IMR-90 (cell line): Measurements from ENCODE around the gene PARP3. TPM values are rescaled to one million over a fixed set of nuclear protein-coding genes. Genes with fewer than 3 reads are reported as not detected.

Experiments
- ATAC-seq: fragments of 200-7000 bp; cut with Tn5 transposase; 2 replicates; pipeline ENCODE4 v1.9.1; 2020; ENCODE audit warnings: low read depth, mild to moderate bottlenecking, moderate library complexity
- BruUV-seq: library from RNA; stranded (reverse); fragments of 400-500 nt; replicated peaks from 2 replicates; lab custom pipeline; 2021; lab: Mats Ljungman, UMichigan
- CTCF ChIA-PET: fragments of 300-600 bp; formaldehyde crosslinking; extraction: SDS; loops from one replicate; lab custom pipeline; 2021; ENCODE audit warnings: antibody characterized with exemption; lab: Yijun Ruan, JAX
- POLR2A ChIA-PET: fragments of 300-600 bp; sonication (Branson Sonifier 250); formaldehyde crosslinking; loops from one replicate; lab custom pipeline; 2022; ENCODE audit warnings: antibody characterized with exemption; ENCODE audit not compliant: unreplicated experiment; lab: Charles Lee
- DNase-seq: peaks from one replicate; pipeline ENCODE4 v3.0.0; 2013
- H2AFZ ChIP-seq: replicated peaks from 2 replicates; pipeline ENCODE3; 2013; ENCODE audit warnings: low read length, mild to moderate bottlenecking; ENCODE audit not compliant: poor library complexity
- H2AK5ac ChIP-seq: 2 replicates; pipeline ENCODE4 v1.6.1; 2013; ENCODE audit warnings: low read depth, low read length, inconsistent platforms
- H2AK9ac ChIP-seq: replicated peaks from 2 replicates; pipeline ENCODE3; 2013; ENCODE audit warnings: mild to moderate bottlenecking, low read depth, low read length, moderate library complexity; ENCODE audit not compliant: poor library complexity
- H2BK120ac ChIP-seq: 2 replicates; pipeline ENCODE4 v1.6.1; 2013; ENCODE audit warnings: low read depth, low read length, inconsistent platforms
- H2BK15ac ChIP-seq: 3 replicates; pipeline ENCODE4 v1.6.1; 2013; ENCODE audit warnings: low read depth, low read length, inconsistent platforms
- H2BK20ac ChIP-seq: 2 replicates; pipeline ENCODE4 v1.6.1; 2013; ENCODE audit warnings: low read depth, mild to moderate bottlenecking, inconsistent platforms, low read length, moderate library complexity
- H2BK5ac ChIP-seq: 2 replicates; pipeline ENCODE4 v1.6.1; 2013; ENCODE audit warnings: mild to moderate bottlenecking, low read depth, low read length, inconsistent platforms; ENCODE audit not compliant: poor library complexity, severe bottlenecking
- H3K14ac ChIP-seq: replicated peaks from 2 replicates; pipeline ENCODE4 v1.6.1; 2013; ENCODE audit warnings: low read depth, low read length, inconsistent platforms
- H3K18ac ChIP-seq: 2 replicates; pipeline ENCODE4 v1.6.1; 2013; ENCODE audit warnings: low read depth, low read length, control low read depth
- H3K23ac ChIP-seq: 2 replicates; pipeline ENCODE4 v1.6.1; 2013; ENCODE audit warnings: low read depth, low read length, inconsistent platforms
- H3K27ac ChIP-seq: 2 replicates; pipeline ENCODE4 v1.5.1; 2013; ENCODE audit warnings: mild to moderate bottlenecking, control low read depth, low read length; ENCODE audit not compliant: insufficient read depth
- H3K27me3 ChIP-seq: 2 replicates; pipeline ENCODE4 v1.6.1; 2013; ENCODE audit warnings: low read length; ENCODE audit not compliant: control insufficient read depth, insufficient read depth
- H3K36me3 ChIP-seq: 2 replicates; pipeline ENCODE4 v1.6.1; 2013; ENCODE audit warnings: low read length, mixed read lengths; ENCODE audit not compliant: control insufficient read depth, insufficient read depth
- H3K4ac ChIP-seq: 2 replicates; pipeline ENCODE4 v1.6.1; 2013; ENCODE audit warnings: low read depth, low read length, inconsistent platforms
- H3K4me1 ChIP-seq: 2 replicates; pipeline ENCODE4 v1.6.1; 2013; ENCODE audit warnings: low read length, mixed read lengths; ENCODE audit not compliant: control insufficient read depth, insufficient read depth
- H3K4me2 ChIP-seq: 2 replicates; pipeline ENCODE4 v1.6.1; 2013; ENCODE audit warnings: low read depth, mild to moderate bottlenecking, control low read depth, low read length, moderate library complexity
- H3K4me3 ChIP-seq: 2 replicates; pipeline ENCODE4 v1.5.1; 2013; ENCODE audit warnings: low read depth, mild to moderate bottlenecking, control low read depth, low read length, moderate library complexity; ENCODE audit not compliant: insufficient read depth
- H3K56ac ChIP-seq: 2 replicates; pipeline ENCODE4 v1.6.1; 2013; ENCODE audit warnings: low read length, inconsistent platforms; ENCODE audit not compliant: insufficient read depth; ENCODE audit errors: extremely low read depth
- H3K79me1 ChIP-seq, 2 experiments: 2 replicates each; pipeline ENCODE4 v1.6.1; 2013; ENCODE audit warnings: low read length in 2 of 2, inconsistent platforms in 1 of 2, low read depth in 1 of 2
- H3K9ac ChIP-seq: 2 replicates; pipeline ENCODE4 v1.6.1; 2013; ENCODE audit warnings: low read depth, low read length, control low read depth
- H3K9me1 ChIP-seq: 2 replicates; pipeline ENCODE4 v1.6.1; 2013; ENCODE audit warnings: low read length, inconsistent platforms; ENCODE audit not compliant: insufficient read depth
- H3K9me3 ChIP-seq: 2 replicates; pipeline ENCODE4 v1.6.1; 2013; ENCODE audit warnings: low read length; ENCODE audit not compliant: control insufficient read depth, insufficient read depth
- H4K20me1 ChIP-seq: 2 replicates; pipeline ENCODE4 v1.6.1; 2013; ENCODE audit warnings: low read length, inconsistent platforms; ENCODE audit not compliant: insufficient read depth
- H4K5ac ChIP-seq: 2 replicates; pipeline ENCODE4 v1.6.1; 2013; ENCODE audit warnings: mild to moderate bottlenecking, low read depth, low read length, control low read depth
- H4K8ac ChIP-seq, 2 experiments: 2 replicates each; pipeline ENCODE4 v1.6.1; 2013; ENCODE audit warnings: low read depth in 2 of 2, low read length in 2 of 2, control low read depth in 1 of 2, inconsistent platforms in 1 of 2
- H4K91ac ChIP-seq: 2 replicates; pipeline ENCODE4 v1.6.1; 2013; ENCODE audit warnings: low read depth, low read length, inconsistent platforms; ENCODE audit not compliant: insufficient read depth
- BHLHE40 ChIP-seq: fragments of 150-350 bp; IDR thresholded peaks from 2 replicates; pipeline ENCODE4 v1.6.1; 2016; ENCODE audit warnings: mild to moderate bottlenecking, low read depth, low read length
- CEBPB ChIP-seq: IDR thresholded peaks from 2 replicates; pipeline ENCODE4 v1.6.1; 2012; ENCODE audit warnings: low read depth, low read length, improper control_type of control experiment
- CHD1 ChIP-seq: IDR thresholded peaks from 2 replicates; pipeline ENCODE4 v1.6.1; 2012; ENCODE audit warnings: low read depth, low read length, improper control_type of control experiment
- CTCF ChIP-seq: conservative IDR thresholded peaks from 2 replicates; pipeline ENCODE4 v1.5.1; 2012; ENCODE audit warnings: mild to moderate bottlenecking, low read depth, low read length, improper control_type of control experiment
- ELK1 ChIP-seq: fragments of 150-350 bp; IDR thresholded peaks from 2 replicates; pipeline ENCODE4 v1.6.1; 2016; ENCODE audit warnings: low read depth, mild to moderate bottlenecking, low read length, moderate library complexity, borderline replicate concordance
- FOS ChIP-seq: fragments of 150-350 bp; IDR thresholded peaks from 2 replicates; pipeline ENCODE4 v1.6.1; 2016; ENCODE audit warnings: low read depth, low read length
- MAFK ChIP-seq: IDR thresholded peaks from 2 replicates; pipeline ENCODE4 v1.6.1; 2012; ENCODE audit warnings: low read depth, low read length, improper control_type of control experiment
- MAZ ChIP-seq: IDR thresholded peaks from 2 replicates; pipeline ENCODE4 v1.6.1; 2012; ENCODE audit warnings: low read depth, mild to moderate bottlenecking, low read length, improper control_type of control experiment, moderate library complexity, borderline replicate concordance
- MXI1 ChIP-seq: IDR thresholded peaks from 2 replicates; pipeline ENCODE4 v1.6.1; 2012; ENCODE audit warnings: low read depth, mild to moderate bottlenecking, low read length, moderate library complexity, borderline replicate concordance
- NFE2L2 ChIP-seq: fragments of 150-350 bp; IDR thresholded peaks from 2 replicates; pipeline ENCODE4 v1.6.1; 2016; ENCODE audit warnings: low read depth, mild to moderate bottlenecking, low read length
- POLR2A ChIP-seq: IDR thresholded peaks from 2 replicates; pipeline ENCODE4 v1.6.1; 2012; ENCODE audit warnings: mild to moderate bottlenecking, low read depth, low read length
- RAD21 ChIP-seq: IDR thresholded peaks from 2 replicates; pipeline ENCODE4 v1.6.1; 2012; ENCODE audit warnings: low read length, improper control_type of control experiment
- RCOR1 ChIP-seq: IDR thresholded peaks from 2 replicates; pipeline ENCODE4 v1.6.1; 2012; ENCODE audit warnings: mild to moderate bottlenecking, low read length, improper control_type of control experiment; ENCODE audit not compliant: insufficient replicate concordance
- RFX5 ChIP-seq: IDR thresholded peaks from 2 replicates; pipeline ENCODE4 v1.8.0; 2012; ENCODE audit warnings: low read depth, mild to moderate bottlenecking, low read length, moderate library complexity
- SMC3 ChIP-seq: fragments of 150-350 bp; IDR thresholded peaks from 2 replicates; pipeline ENCODE4 v1.6.1; 2016; ENCODE audit warnings: low read depth, mild to moderate bottlenecking, antibody characterized with exemption, low read length, moderate library complexity
- USF2 ChIP-seq: fragments of 150-350 bp; IDR thresholded peaks from 2 replicates; pipeline ENCODE4 v1.6.1; 2017; ENCODE audit warnings: mild to moderate bottlenecking, antibody characterized with exemption, low read length, low read depth
- WGBS, 2 experiments: methylation state at CpG; one replicate each; pipeline versions ENCODE4 v1.1.5 to v1.1.7; 2013; ENCODE audit warnings: missing lambda C conversion rate in 2 of 2; ENCODE audit not compliant: insufficient read length in 1 of 2; ENCODE audit errors: extremely low coverage in 2 of 2; 5-methylcytosine and 5-hydroxymethylcytosine counted together
- dilution Hi-C: fragments of 300-500 bp; cut with HindIII; formaldehyde crosslinking; loops from one replicate; pipeline ENCODE4 v1.14.3; 2018; ENCODE audit warnings: low sequenced_read_pairs; ENCODE audit not compliant: unreplicated experiment
- in situ Hi-C: fragments of 300-500 bp; cut with MboI; formaldehyde crosslinking; loops from 3 replicates; pipeline ENCODE4 v1.14.3; 2019; ENCODE audit warnings: low sequenced_read_pairs, inconsistent platforms, mixed read lengths
- intact Hi-C: fragments of 100-400 bp; cut with micrococcal nuclease; formaldehyde crosslinking; loops from 2 replicates; pipeline ENCODE4 v1.10.0; 2022
- polyA plus RNA-seq, 3 experiments: library from polyadenylated mRNA; depleted of rRNA; stranded (reverse); fragments of >200 nt; gene quantifications; 2 replicates each; pipeline ENCODE4 v1.2.3, GENCODE V29; 2012; ENCODE audit warnings: low replicate concordance in 1 of 3
- total RNA-seq: library from RNA; depleted of rRNA; stranded (reverse); fragments of >200 nt; gene quantifications from 2 replicates; pipeline ENCODE4 v1.2.3, GENCODE V29; 2012

The PARP3 gene
- total and polyA plus RNA-seq, 2 of the 4 experiments (the other 2 are of a cell fraction), result 16.3 to 22.0 TPM

GRCh38 chr3:51987568-51987967 is 45.4 kb downstream of the PARP3 start:
- no peaks in the 10 kb centered on the region for H3K9me3 ChIP-seq
- H3K27me3 ChIP-seq, result no peaks in the 10 kb centered on the region
- H3K4me3 ChIP-seq, result no peak overlapping the region
- no peak overlapping the region for H3K23ac ChIP-seq
- no peak overlapping the region for H4K91ac ChIP-seq
- no peak overlapping the region for H3K9ac ChIP-seq
- peaks cover 10% of the 10 kb centered on the region for H3K9me1 ChIP-seq
- peaks cover 13% of the 10 kb centered on the region for H3K4me1 ChIP-seq
- POLR2A ChIA-PET, result no interaction called here
- no peak overlapping the region for H2BK20ac ChIP-seq
- peaks cover 15 to 51% of the 10 kb centered on the region in 2 experiments; a peak in 3 of 4 replicates for H3K79me1 ChIP-seq
- TF ChIP-seq CEBPB (no peak), MAZ (no peak), USF2 (no peak), RCOR1 (no peak), ELK1 (no peak), NFE2L2 (no peak), RAD21 (no peak), BHLHE40 (no peak), CHD1 (no peak), CTCF (no peak), MXI1 (no peak), POLR2A (no peak), FOS (no peak), MAFK (no peak), SMC3 (no peak), RFX5 (no peak)
- peaks cover 14% of the 10 kb centered on the region for H3K36me3 ChIP-seq
- H2AK9ac ChIP-seq, result no peak overlapping the region
- H3K56ac ChIP-seq, result no peak overlapping the region
- DNase-seq (no peak), ATAC-seq (no peak)
- dilution Hi-C loops (no loop called here), in situ Hi-C loops (no loop called here), intact Hi-C loops (no loop called here)
- H2BK120ac ChIP-seq, result no peak overlapping the region
- H2BK15ac ChIP-seq, result no peak overlapping the region
- no TSS peak for BruUV-seq
- no peak overlapping the region for H3K4me2 ChIP-seq
- H3K18ac ChIP-seq, result no peak overlapping the region
- H4K20me1 ChIP-seq, result peaks cover 8% of the 10 kb centered on the region
- 90% methylated on average over 2 of the region's 7 CpGs; no CpG with 5 or more reads in 1 of the 2 experiments for WGBS, 2 experiments
- no peak overlapping the region for H3K4ac ChIP-seq
- no peak overlapping the region for H2BK5ac ChIP-seq
- CTCF ChIA-PET, result no interaction called here
- no peak overlapping the region for H4K5ac ChIP-seq
- no peak overlapping the region for H4K8ac ChIP-seq
- no peak overlapping the region for H3K27ac ChIP-seq
- no peak overlapping the region for H2AK5ac ChIP-seq
- no peak overlapping the region for H2AFZ ChIP-seq
- H3K14ac ChIP-seq, result no peak overlapping the region
